DMS 273 treated with DMSO at 0.1 percent for 48 hours (cell line): ENCODE measurements around the gene LSM12.
"Not testable (repeated sequence)": the region's sequence is repeated elsewhere in the genome, so short reads cannot be mapped to it uniquely, and the experiment has no call there.

Source experiments
- DNase-seq: peaks from one replicate; lab custom pipeline; 2025; lab: John Stamatoyannopoulos, UW

Gene LSM12

DNA sequence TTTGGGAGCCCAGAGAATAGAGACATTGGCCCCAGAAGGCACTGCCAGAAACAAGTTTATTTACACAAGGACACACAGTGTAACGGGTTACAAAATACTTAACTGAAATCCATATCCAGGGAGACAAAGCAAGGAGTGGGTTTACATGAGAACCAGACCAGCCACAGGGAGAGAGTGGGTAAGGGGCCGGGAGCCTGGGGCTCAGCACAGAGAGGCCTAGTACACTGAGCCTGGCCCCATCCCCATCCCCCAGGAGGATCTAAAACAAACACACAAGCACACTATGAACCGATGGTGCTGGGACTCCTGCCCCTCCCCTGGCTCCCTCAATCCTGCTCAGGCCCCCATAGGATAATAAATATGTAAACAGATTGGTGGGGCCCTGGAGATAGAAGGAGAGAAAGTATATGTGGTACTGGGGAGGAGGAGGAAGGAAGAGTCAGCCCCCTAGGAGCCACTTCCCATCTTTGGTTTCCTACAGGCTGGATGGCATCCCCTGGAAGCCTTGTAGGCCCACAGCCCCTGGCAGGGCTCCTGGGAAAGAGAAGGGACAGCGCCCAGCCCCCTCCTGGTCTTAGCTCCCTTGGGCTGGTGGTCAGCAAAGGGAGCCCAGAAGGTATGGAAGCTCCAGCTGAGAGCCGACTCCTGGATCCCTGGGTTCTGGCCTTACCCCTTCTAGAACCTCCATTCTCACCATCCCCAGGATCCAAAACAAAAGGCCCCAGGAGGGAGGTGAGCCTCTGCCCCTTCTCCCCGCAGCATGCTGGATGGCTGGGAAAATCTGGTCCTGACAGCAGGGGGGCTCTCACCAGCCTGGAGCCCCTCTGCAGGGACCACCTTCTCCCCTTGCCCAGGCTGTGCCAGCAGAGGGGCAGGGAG, 10.5 kb upstream of the LSM12 start:
- DNase-seq, result no peak

DNA sequence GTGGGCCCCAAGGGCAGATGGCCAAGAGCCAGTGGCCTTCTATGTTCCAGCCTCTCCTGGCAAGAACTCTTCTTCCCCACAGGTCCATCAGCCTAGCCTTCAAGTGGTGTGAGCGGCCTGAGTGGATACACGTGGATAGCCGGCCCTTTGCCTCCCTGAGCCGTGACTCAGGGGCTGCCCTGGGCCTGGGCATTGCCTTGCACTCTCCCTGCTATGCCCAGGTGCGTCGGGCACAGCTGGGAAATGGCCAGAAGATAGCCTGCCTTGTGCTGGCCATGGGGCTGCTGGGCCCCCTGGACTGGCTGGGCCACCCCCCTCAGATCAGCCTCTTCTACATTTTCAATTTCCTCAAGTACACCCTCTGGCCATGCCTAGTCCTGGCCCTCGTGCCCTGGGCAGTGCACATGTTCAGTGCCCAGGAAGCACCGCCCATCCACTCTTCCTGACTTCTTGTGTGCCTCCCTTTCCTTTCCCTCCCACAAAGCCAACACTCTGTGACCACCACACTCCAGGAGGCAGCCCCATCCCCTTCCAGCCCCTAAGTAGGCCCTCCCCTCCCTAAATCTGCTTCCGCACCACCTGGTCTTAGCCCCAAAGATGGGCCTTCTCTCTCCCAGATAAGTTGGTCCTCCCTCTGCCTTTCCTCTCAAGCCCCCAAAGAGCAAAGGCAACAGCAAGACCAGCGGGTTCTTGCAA, 9.3 kb upstream of the LSM12 start:
- no peak for DNase-seq

GRCh38 chr17:44074911-44075285, 8.4 kb upstream of the LSM12 start:
- DNase-seq, result no peak

- DNase-seq, result no peak
Observed at GRCh38 chr17:44074231-44074910, 7.9 kb upstream of the LSM12 start.

DNA sequence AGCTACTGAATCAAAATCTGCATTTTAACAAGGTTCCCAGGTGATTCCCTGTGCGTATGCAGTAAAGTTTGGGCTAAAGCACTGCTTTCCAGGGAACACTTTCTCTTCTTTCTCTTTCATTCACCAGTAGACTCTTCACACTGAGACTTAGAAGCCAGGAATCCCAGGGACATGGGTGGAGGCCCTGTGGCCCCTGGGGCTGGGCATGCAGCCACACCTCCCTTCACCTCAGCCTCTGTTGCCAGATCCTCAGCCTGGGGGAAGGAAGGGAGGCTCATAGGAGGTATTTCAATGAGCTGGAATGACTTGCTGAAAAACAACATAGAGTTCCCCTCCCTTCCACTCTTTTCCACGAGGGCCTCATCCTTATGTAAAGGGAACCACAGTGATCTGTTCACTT, 5.3 kb upstream of the LSM12 start:
- no peak for DNase-seq

GRCh38 chr17:44071198-44071520, 4.7 kb upstream of the LSM12 start:
- no peak for DNase-seq

DNA sequence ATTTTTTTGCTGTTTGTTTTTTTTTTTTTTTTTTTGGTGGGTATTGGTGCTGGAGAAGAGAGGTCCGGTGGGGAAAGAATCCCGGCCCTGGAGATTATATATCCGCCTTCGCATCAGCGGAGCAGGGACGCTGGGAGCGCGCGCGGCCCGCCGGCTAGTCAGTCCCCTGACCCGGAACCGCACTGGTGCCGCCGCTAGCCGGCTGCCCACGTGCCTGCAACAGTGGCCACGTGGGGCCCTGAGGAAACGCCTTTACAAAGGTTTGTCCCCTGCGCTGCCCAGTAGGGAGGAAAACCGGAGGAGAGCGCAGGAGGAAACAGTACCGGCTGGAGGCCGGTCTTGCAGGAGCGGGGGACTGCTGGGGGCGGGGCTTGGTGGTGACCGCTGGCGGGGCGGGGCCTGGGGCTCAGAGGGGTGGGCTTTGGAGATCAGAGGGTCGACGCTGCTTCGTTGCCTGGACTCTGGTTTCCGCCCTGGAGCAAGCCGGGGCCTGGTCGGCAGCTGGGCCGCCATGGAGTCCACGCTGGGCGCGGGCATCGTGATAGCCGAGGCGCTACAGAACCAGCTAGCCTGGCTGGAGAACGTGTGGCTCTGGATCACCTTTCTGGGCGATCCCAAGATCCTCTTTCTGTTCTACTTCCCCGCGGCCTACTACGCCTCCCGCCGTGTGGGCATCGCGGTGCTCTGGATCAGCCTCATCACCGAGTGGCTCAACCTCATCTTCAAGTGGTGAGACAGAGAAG, 4.2 kb upstream of the LSM12 start, which contains the start of gene G6PC3:
Gene G6PC3, plus strand, starts transcription at position 281 of the 743 bp plus-strand sequence. Its CDS starts 231 bp downstream, at position 512.
- DNase-seq, result peak; percentile 94

GRCh38 chr17:44069974-44070454, 3.5 kb upstream of the LSM12 start:
- DNase-seq, result peak; percentile 77

DNA sequence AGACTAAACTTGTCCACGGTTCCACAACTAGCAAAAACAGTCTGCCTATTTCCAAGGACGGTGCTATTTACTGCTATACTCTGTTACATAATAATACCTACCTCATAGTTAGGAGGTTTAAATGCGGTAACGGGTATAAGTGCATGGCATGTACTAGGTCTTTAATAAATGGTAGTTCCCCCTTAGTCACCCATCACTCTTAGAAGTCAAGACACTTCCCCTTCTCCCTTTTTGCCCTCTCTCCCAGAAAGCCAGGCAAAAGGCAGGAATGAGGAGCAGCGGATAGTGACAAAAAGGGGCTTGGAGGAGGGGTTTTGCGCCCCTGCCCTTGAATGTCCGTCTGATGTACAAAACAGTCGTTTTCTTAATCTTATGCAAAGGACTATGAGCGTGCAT, 1.1 kb upstream of the LSM12 start:
- DNase-seq, result no peak

GRCh38 chr17:44065668-44066203, 735 bp downstream of the LSM12 start:
- DNase-seq, result no peak

DNA sequence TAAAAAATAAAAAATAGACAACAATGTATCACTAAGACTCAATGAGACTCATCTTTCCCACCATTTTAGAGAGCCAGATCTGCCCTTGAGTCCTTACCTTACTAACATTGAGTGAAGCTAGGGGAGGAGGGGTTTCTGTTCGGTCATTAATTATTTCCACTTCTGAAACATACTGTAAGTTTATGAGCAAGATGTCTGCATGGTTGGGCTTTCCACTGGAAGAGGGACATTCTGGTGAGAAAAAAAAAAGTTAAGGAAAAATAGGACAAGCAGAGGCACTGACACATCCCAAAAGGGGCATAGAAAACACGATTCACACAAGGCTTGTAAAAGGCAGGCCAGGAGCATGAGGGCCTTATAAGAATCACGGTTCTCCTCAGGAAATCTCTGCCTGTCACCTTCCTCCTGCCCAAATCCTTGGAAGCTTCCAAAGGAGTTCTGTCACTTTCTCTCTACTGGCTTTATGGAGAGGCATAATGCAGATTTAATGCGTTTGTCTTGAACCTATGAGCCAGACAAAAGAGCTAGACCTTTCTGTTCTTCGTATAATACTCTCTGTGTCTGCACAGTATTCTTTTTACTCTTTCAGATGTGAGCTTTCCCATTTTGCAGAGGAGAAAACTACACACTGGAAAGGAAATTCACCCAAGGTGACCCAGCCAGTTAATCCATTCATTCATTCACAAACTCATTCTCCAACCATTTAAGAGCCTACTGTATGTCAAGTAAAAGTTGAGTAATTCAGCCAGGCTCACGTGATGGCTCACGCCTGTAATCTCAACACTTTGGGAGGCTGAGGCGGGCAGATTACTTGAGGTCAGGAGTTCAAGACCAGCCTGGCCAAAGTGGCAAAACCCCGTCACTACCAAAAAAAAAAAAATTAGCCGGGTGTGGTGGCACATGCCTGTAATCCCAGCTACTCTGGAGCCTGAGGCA, 2.5 kb downstream of the LSM12 start:
- DNase-seq, result no peak

DNA sequence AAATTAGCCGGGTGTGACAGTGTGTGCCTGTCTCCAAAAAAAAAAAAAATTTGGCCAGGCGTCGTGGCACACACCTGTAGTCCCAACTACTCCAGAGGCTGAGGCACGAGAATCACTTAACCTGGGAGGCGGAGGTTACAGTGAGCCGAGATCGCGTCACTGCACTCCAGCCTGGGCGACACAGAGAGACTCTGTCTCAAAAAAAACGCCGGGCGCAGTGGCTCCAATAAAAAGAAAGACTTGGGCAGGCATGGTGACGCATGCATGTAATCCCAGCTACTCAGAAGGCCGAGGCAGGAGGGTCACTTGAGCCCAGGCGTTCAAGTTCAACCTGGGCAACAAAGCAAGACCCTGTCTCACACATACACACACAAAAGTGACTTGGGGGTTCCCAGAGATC, 3.6 kb downstream of the LSM12 start:
- no peak for DNase-seq

DNA sequence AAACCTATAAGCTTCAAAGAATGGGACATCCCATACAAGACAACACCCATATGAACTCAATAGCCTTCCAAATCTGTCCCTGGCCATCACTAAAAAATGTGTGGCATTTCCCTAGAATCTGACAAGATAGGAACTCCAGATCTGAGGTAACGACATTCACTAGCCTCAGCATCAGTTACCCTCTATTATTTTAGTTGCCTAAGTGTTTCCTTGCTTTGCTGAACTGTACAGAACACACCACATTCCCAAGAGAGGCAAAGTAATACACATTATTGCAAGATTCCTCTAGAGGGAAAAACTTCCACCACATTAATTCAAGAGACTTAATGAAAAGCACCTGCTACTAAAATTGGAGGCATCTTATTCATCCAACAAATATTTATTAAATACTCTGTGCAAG, 5.0 kb downstream of the LSM12 start:
- no peak for DNase-seq

GRCh38 chr17:44059101-44059892, 7.2 kb downstream of the LSM12 start:
- DNase-seq, result no peak

DNA sequence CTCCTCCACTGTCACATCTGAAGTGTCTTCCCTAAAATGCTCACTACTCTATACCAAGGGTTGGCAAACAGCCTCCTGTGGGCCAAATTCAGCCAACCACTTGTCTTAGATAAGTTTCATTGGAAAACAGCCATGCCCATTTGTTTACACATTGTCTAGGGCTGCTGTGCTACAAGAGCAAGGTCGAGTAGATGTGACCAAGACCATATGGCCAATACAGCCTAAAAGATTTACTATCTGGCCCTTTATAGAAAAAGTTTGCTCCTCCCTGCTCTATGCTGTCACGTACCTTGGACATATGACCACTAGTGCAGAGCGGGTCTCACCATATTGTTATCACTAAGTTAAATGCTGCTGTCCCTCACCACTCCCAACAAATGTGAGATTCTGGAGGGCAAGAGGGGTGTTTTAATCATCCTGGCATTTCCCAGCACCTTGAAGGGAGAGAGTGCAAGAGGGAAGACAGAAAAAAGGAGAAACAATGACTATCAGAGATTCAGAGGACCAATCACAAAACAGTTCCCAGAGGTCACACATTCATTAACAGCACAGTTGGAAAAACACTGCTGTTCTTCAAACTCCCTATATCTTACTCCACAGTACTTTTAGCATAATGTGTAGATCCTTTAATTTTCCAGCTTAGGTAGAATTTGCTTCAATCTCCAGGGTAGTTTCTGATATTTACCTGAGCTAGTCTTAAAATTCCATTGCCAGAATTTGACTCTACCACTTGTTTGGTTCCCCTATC, 13.2 kb downstream of the LSM12 start:
- DNase-seq, result peak; percentile 21

GRCh38 chr17:44049294-44050060, 17.0 kb downstream of the LSM12 start:
- no peak for DNase-seq

GRCh38 chr17:44046893-44047292, 19.6 kb downstream of the LSM12 start:
- not testable (repeated sequence) for DNase-seq

- no peak for DNase-seq
Observed at GRCh38 chr17:44045486-44045885, 21.0 kb downstream of the LSM12 start.
